ENCODE measurements around the gene TMEM37.

The TMEM37 gene

DNA sequence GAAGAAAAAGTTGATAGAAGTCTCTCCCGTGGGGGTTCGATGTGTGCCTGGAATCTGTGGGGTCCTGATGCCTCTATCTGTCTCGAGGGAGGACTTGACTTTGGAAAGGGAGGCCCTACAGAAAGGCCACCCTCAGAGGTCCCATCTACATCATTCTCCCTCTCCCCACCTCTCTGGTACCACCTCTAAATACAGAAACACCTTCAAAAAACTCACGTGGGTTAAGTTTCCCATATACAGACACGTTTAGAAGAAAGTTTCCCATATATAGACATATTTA lies 5.3 kb upstream of the TMEM37 start:
- ChIA-PET POLR2A (no interaction called here), CTCF (no interaction called here)
- no peak overlapping the region for H3K4me3 ChIP-seq (ENCODE audit: low read depth, low read length)
- TF ChIP-seq, protein P1, sequence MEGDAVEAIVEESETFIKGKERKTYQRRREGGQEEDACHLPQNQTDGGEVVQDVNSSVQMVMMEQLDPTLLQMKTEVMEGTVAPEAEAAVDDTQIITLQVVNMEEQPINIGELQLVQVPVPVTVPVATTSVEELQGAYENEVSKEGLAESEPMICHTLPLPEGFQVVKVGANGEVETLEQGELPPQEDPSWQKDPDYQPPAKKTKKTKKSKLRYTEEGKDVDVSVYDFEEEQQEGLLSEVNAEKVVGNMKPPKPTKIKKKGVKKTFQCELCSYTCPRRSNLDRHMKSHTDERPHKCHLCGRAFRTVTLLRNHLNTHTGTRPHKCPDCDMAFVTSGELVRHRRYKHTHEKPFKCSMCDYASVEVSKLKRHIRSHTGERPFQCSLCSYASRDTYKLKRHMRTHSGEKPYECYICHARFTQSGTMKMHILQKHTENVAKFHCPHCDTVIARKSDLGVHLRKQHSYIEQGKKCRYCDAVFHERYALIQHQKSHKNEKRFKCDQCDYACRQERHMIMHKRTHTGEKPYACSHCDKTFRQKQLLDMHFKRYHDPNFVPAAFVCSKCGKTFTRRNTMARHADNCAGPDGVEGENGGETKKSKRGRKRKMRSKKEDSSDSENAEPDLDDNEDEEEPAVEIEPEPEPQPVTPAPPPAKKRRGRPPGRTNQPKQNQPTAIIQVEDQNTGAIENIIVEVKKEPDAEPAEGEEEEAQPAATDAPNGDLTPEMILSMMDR (IDR thresholded peaks at IDR 0.05; ENCODE audit: insufficient read depth, low read length, missing control alignments), result no peak
- no peak for DNase-seq (ENCODE audit: low read depth, low spot score)

DNA sequence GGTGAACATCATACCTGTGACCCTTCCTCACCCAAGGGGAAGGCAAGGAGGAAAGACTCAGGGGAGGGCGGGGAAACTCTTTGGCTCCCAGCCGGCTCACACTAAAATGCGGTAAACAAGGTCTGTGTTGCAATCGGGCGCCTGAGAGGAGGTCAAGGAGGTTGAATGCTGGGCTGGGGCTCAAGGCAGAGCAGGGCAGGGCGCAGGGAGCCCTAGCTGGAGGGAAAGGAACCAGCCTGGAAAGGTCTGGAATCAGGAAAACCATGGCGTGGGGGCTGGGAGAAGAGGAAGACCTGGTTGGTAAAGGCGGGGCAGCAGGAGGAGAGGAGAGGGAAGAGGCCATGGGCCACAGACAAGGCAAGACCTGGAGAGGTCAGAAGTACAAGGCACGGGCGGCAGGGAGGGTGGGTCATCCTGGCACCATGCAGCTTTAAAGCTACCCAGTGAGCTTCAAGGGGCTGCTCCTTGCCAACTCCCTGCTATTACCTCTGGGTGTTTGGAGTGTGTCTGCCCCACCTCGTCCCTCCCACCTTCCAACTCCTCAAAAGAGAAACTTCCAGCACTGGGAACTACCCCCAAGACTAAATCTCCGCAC lies 4.8 kb upstream of the TMEM37 start:
- no peak for DNase-seq (ENCODE audit: low read depth, low spot score)
- H3K4me3 ChIP-seq (ENCODE audit: low read depth, low read length), result no peak overlapping the region
- TF ChIP-seq, protein P1 (IDR thresholded peaks at IDR 0.05; ENCODE audit: insufficient read depth, low read length, missing control alignments), result no peak
- CTCF ChIA-PET, result no interaction called here
- POLR2A ChIA-PET, result no interaction called here

DNA sequence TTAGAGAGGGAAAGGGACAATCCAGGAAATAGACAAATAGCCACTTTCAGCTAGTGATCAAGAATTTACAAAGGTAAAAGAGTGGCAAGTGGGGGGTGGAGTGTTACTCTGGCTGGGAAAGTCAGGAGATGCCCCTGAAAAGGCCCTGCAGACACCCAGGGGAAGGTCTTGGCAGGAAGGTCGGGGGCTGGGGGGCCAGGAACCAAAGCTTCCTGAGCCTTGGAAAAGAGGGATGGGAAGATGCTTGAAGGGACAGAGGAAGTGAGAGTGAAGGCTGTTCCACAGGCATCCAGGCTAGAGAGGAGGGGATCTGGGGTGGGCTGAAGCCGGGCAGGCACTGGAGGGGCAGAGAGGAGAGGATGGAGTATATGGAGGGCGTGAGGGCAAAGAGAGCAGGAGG lies 3.9 kb upstream of the TMEM37 start:
- TF ChIP-seq, protein P1 (IDR thresholded peaks at IDR 0.05; ENCODE audit: insufficient read depth, low read length, missing control alignments), result no peak
- POLR2A ChIA-PET, result no interaction called here
- CTCF ChIA-PET, result no interaction called here
- DNase-seq (ENCODE audit: low read depth, low spot score), result no peak
- no peak overlapping the region for H3K4me3 ChIP-seq (ENCODE audit: low read depth, low read length)

DNA sequence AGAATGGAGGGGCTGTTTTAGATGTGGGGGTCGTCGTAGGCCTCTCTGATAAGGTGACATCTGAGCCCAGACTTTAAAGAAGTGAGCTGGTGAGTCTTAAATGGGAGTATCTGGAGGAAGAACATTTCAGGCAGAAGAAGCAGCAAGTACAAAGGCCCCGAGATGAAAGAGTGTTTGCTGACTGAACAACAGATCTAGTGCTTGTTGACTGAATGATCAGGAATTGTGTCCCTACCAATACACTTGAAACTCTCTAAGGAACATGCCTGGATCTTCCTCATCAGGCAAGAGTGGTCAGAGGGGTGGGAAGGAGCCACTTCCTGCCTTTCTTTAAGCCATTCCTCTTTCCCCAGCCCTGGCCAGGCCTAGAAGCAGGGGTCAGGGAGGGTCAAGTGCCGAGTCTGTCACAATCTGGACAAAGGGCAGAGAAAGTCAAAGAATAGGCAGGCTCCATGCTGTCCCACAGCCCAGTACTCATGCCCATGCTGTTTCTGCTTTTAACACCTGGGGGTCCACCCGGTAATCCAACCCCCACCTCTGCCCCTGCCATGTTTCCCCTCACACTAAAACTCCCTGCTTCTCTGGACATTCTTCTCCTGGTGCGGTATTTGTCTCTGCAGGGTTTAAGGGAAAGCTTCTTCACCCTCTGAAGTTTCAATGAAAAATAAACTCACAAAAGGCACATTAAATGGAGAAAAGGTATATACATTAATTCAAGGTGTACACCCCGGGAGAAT lies 3.0 kb upstream of the TMEM37 start:
- H3K4me3 ChIP-seq (ENCODE audit: low read depth, low read length), result no peak overlapping the region
- no peak for DNase-seq (ENCODE audit: low read depth, low spot score)
- POLR2A ChIA-PET, result no interaction called here
- TF ChIP-seq, protein P1 (IDR thresholded peaks at IDR 0.05; ENCODE audit: insufficient read depth, low read length, missing control alignments), result no peak
- CTCF ChIA-PET, result interaction anchor here (1.5 kb wide), 1 partner anchor 12 kb away, joined by 3 read pairs; no protein-coding TSS in a partner anchor

DNA sequence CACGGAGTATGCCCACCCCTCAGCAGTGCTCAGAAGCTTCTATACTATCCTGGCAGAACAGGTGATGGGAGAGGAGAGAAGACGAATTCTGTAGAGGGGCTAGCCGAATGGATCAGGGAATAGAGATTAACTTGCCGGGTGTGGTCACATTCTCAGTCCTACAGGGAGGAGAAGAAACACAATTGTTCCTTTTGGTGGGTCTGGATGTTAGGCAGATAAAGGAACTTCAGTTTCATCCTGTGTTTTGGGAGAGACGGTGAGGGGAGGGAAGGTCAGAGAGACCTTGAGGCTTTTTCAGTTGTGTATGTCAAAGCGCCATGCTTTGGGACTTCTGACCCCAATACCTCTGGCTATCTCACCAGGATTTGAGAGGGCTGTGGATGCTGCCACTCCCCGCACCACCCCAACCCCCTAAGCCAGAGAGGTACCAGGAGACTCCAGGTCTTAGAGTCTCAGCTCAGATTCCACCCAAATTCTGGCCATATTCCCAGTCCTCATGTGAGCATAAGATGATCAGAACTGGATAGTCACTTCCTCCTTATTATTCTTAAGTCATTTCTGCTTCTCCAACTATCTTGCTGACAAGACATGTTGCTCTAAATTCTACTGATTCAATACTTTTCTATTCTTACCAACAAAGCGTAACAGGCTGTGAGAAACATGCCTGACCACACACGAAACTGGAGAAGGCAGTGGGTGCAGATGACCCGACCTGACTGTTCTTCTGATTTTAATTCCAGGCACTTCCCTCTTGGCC lies 2.3 kb upstream of the TMEM37 start:
- POLR2A ChIA-PET, result no interaction called here
- TF ChIP-seq, protein P1 (IDR thresholded peaks at IDR 0.05; ENCODE audit: insufficient read depth, low read length, missing control alignments), result no peak
- H3K4me3 ChIP-seq (ENCODE audit: low read depth, low read length), result no peak overlapping the region
- DNase-seq (ENCODE audit: low read depth, low spot score), result no peak
- CTCF ChIA-PET, result interaction anchor here (1.5 kb wide), 1 partner anchor 11 kb away, joined by 3 read pairs; no protein-coding TSS in a partner anchor

DNA sequence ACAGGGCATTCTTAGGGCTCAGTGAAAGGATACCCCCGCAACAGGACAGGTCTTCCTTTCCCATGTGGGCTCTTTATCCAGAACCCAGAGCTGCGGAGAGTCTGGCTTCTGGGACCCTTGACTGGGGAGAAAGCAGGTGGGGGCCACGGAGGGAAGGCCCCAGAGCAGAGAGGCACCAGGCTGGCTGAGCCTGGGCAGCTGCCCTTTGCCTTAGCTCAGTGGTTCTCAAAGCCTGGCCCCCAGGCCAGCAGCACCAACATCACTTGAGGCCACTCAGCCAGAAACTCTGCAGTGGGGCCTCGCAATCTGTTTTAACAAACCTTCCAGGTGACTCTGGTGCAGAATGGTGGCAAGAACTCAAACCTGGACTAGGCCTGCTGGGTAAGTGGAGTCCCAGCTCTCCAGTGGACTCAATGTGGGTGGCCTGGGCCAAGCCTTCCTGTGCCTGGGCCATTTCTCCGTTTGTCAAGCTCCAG lies 1.6 kb upstream of the TMEM37 start:
- TF ChIP-seq, protein P1 (IDR thresholded peaks at IDR 0.05; ENCODE audit: insufficient read depth, low read length, missing control alignments), result no peak
- H3K4me3 ChIP-seq (ENCODE audit: low read depth, low read length), result no peak overlapping the region
- ChIA-PET CTCF (interaction anchor here (1.5 kb wide), 1 partner anchor 11 kb away, joined by 3 read pairs; no protein-coding TSS in a partner anchor), POLR2A (no interaction called here)
- no peak for DNase-seq (ENCODE audit: low read depth, low spot score)

Measured in AG04449 (cell line).